ENCODE results near the gene CORO2A.
"Not testable (repeated sequence)": the region's sequence is repeated elsewhere in the genome, so short reads cannot be mapped to it uniquely, and the experiment has no call there.

DNA sequence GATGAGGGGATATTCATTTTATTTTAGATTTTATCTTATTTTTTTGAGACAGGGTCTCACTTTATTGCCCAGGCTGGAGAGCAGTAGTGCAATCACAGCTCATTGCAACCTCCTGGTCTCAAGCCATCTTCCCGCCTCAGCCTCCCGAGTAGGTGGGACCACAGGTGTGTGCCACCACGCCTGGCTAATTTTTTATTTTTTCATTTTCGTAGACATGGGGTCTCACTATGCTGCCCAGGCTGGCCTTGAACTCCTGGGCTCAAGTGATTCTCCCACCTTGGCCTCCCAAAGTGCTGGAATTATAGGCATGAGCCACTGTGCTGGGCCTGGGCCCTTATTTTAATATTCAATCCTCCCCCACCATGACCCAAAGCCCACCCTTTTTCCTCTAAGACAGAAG lies 62.4 kb downstream of the CORO2A start:
- TF ChIP-seq, protein P1, sequence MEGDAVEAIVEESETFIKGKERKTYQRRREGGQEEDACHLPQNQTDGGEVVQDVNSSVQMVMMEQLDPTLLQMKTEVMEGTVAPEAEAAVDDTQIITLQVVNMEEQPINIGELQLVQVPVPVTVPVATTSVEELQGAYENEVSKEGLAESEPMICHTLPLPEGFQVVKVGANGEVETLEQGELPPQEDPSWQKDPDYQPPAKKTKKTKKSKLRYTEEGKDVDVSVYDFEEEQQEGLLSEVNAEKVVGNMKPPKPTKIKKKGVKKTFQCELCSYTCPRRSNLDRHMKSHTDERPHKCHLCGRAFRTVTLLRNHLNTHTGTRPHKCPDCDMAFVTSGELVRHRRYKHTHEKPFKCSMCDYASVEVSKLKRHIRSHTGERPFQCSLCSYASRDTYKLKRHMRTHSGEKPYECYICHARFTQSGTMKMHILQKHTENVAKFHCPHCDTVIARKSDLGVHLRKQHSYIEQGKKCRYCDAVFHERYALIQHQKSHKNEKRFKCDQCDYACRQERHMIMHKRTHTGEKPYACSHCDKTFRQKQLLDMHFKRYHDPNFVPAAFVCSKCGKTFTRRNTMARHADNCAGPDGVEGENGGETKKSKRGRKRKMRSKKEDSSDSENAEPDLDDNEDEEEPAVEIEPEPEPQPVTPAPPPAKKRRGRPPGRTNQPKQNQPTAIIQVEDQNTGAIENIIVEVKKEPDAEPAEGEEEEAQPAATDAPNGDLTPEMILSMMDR (IDR thresholded peaks at IDR 0.05): not testable (repeated sequence)
- not testable (repeated sequence) for TF ChIP-seq POLR2AphosphoS5 (IDR thresholded peaks at IDR 0.05)
